ENCODE measurements around the gene ATXN1.

- TF ChIP-seq POU6F1 (CRISPR knock-in tag; IDR thresholded peaks at IDR 0.05; ENCODE audit: borderline replicate concordance, low read depth): no peak
- TF ChIP-seq TSHZ2 (CRISPR knock-in tag; IDR thresholded peaks at IDR 0.05): no peak
- no peak for TF ChIP-seq PATZ1 (CRISPR knock-in tag; IDR thresholded peaks at IDR 0.05; ENCODE audit: borderline replicate concordance)
- no peak for TF ChIP-seq ISL1 (CRISPR knock-in tag; IDR thresholded peaks at IDR 0.05)
- TF ChIP-seq CSDC2 (CRISPR knock-in tag; IDR thresholded peaks at IDR 0.05): no peak
- no peak for TF ChIP-seq ZFP30 (CRISPR knock-in tag; IDR thresholded peaks at IDR 0.05)
- TF ChIP-seq ZFP3 (CRISPR knock-in tag; IDR thresholded peaks at IDR 0.05): no peak
- TF ChIP-seq OSR1 (CRISPR knock-in tag; IDR thresholded peaks at IDR 0.05): no peak
- TF ChIP-seq CREB5 (CRISPR knock-in tag; IDR thresholded peaks at IDR 0.05; ENCODE audit: low read depth): no peak
- no peak for TF ChIP-seq SNAI2 (CRISPR knock-in tag; IDR thresholded peaks at IDR 0.05)
- no peak for TF ChIP-seq ARNTL (CRISPR knock-in tag; IDR thresholded peaks at IDR 0.05; ENCODE audit: borderline replicate concordance, low read depth)
- no peak for TF ChIP-seq GLIS3 (CRISPR knock-in tag; IDR thresholded peaks at IDR 0.05)
Measured at GRCh38 chr6:16511040-16511660, 250.1 kb downstream of the ATXN1 start.
